K562 (cell line): Measurements from ENCODE around the gene SYNE1. TPM values are rescaled to one million over a fixed set of nuclear protein-coding genes. Genes with fewer than 3 reads are reported as not detected.

Experiments
- ATAC-seq: fragments of 200-7000 bp; cut with Tn5 transposase; 3 replicates; pipeline ENCODE4 v1.9.1; 2020; ENCODE audit warnings: moderate library complexity
- BruUV-seq: library from RNA; stranded (reverse); fragments of 400-500 nt; replicated peaks from 2 replicates; lab custom pipeline; 2021; lab: Mats Ljungman, UMichigan
- CTCF ChIA-PET: fragments of 300-600 bp; formaldehyde crosslinking; extraction: SDS; loops from one replicate; lab custom pipeline; 2021; ENCODE audit warnings: low intra/inter-chr PET ratio; lab: Yijun Ruan, JAX
- POLR2A ChIA-PET: fragments of 300-600, 350-650 bp; sonication (Branson Sonifier 250); formaldehyde crosslinking; extraction: SDS; loops from one replicate; lab custom pipeline; 2021; ENCODE audit warnings: antibody characterized with exemption, inconsistent platforms; lab: Yijun Ruan, JAX
- DNase-seq, 4 experiments: peaks; one replicate each; pipeline versions ENCODE4 v3.0.0 to v3.0.0-alpha.2; 2011 to 2018; ENCODE audit warnings: low spot score in 3 of 4, mixed read lengths in 3 of 4; ENCODE audit errors: extremely low read depth in 1 of 4
- FAIRE-seq: peaks from 2 replicates; lab custom pipeline; 2011; peaks lifted over from hg19 to GRCh38; lab: Jason Lieb, UNC
- H2AFZ ChIP-seq: 2 replicates; pipeline ENCODE4 v1.6.0; 2011; ENCODE audit warnings: low read depth, low read length, control low read depth, inconsistent platforms
- H3K27ac ChIP-seq: fragments of 200-600 bp; 3 replicates; pipeline ENCODE4 v1.8.0; 2011; ENCODE audit warnings: low read depth, mild to moderate bottlenecking, control low read depth, inconsistent platforms, low read length, moderate library complexity, mixed read lengths; ENCODE audit errors: extremely low read depth
- H3K27me3 ChIP-seq, 2 experiments: fragments of 300-600 bp in 1 of 2; 2 replicates in 1 of 2; 3 replicates in 1 of 2; pipeline versions ENCODE4 v1.6.0 to v1.8.0; 2011; ENCODE audit warnings: inconsistent platforms in 2 of 2, low read length in 2 of 2, mild to moderate bottlenecking in 1 of 2, mixed read lengths in 1 of 2, moderate library complexity in 1 of 2; ENCODE audit not compliant: control insufficient read depth in 2 of 2, insufficient read depth in 2 of 2
- H3K36me3 ChIP-seq: fragments of 300-600 bp; 3 replicates; pipeline ENCODE4 v1.8.0; 2011; ENCODE audit warnings: mild to moderate bottlenecking, low read length, inconsistent platforms; ENCODE audit not compliant: control insufficient read depth, insufficient read depth
- H3K4me1 ChIP-seq, 2 experiments: fragments of 200-600 bp in 1 of 2; replicated peaks in 1 of 2; 2 replicates in 1 of 2; 3 replicates in 1 of 2; pipeline versions ENCODE4 v1.5.1 to v1.8.0; 2011; ENCODE audit warnings: inconsistent platforms in 2 of 2, low read length in 2 of 2, mild to moderate bottlenecking in 1 of 2, mixed read lengths in 1 of 2, moderate library complexity in 1 of 2; ENCODE audit not compliant: control insufficient read depth in 2 of 2, insufficient read depth in 2 of 2
- H3K4me2 ChIP-seq: 2 replicates; pipeline ENCODE4 v1.6.1; 2011; ENCODE audit warnings: low read length, control low read depth, inconsistent platforms, mixed read lengths; ENCODE audit not compliant: insufficient read depth
- H3K4me3 ChIP-seq: fragments of 200-600 bp; sonication (generic), shearing (Covaris generic); 2 replicates; pipeline ENCODE4 v1.5.1; 2016; ENCODE audit warnings: control low read depth, inconsistent platforms
- H3K79me2 ChIP-seq: fragments of 200-600 bp; 3 replicates; pipeline ENCODE4 v1.8.0; 2011; ENCODE audit warnings: low read length, inconsistent platforms; ENCODE audit not compliant: control insufficient read depth, insufficient read depth
- H3K9ac ChIP-seq, 2 experiments: 2 replicates each; pipeline versions ENCODE4 v1.6.0 to v1.6.1; 2011; ENCODE audit warnings: low read depth in 2 of 2, low read length in 2 of 2, control low read depth in 1 of 2, inconsistent platforms in 1 of 2, mild to moderate bottlenecking in 1 of 2, mixed read lengths in 1 of 2; ENCODE audit not compliant: insufficient read depth in 1 of 2
- H3K9me1 ChIP-seq: one replicate; pipeline ENCODE4 v1.6.0; 2011; ENCODE audit warnings: inconsistent platforms, mild to moderate bottlenecking, low read length, moderate library complexity; ENCODE audit not compliant: control insufficient read depth, insufficient read depth
- H3K9me3 ChIP-seq: replicated peaks from 2 replicates; pipeline ENCODE4 v1.5.1; 2011; ENCODE audit warnings: low read depth, low read length, inconsistent platforms; ENCODE audit not compliant: control insufficient read depth, insufficient read depth
- H4K20me1 ChIP-seq: replicated peaks from 2 replicates; pipeline ENCODE4 v1.6.1; 2011; ENCODE audit warnings: low read length, inconsistent platforms, mixed read lengths; ENCODE audit not compliant: control insufficient read depth, insufficient read depth
- BRCA1 ChIP-seq, 2 experiments: fragments of 450-650 bp in 1 of 2; sonication (generic) in 1 of 2; formaldehyde crosslinking in 1 of 2; IDR thresholded peaks; 2 replicates each; pipeline versions ENCODE4 v1.5.0 to v1.6.1; 2017 to 2020; ENCODE audit warnings: mild to moderate bottlenecking in 1 of 2, missing genetic modification reagents in 1 of 2
- CXXC5 ChIP-seq: fragments of 250-450 bp; sonication (Bioruptor Pico); IDR thresholded peaks from 2 replicates; pipeline ENCODE4 v1.8.0; 2022; ENCODE audit warnings: inconsistent platforms, mild to moderate bottlenecking, moderate library complexity
- ELF4 ChIP-seq: fragments of 450-650 bp; formaldehyde crosslinking; IDR thresholded peaks from 2 replicates; pipeline ENCODE4 v1.4.0; 2022; ENCODE audit warnings: missing genetic modification characterization
- FOXJ2 ChIP-seq: fragments of 200-800 bp; sonication (Bioruptor generic); IDR thresholded peaks from 2 replicates; pipeline ENCODE4 v1.6.1; 2016; ENCODE audit warnings: missing genetic modification characterization, missing compliant biosample characterization
- FOXM1 ChIP-seq, 2 experiments: fragments of 450-650 bp in 1 of 2; sonication (generic) in 1 of 2; formaldehyde crosslinking in 1 of 2; IDR thresholded peaks; 2 replicates each; pipeline versions ENCODE4 v1.6.1 to v1.9.0; 2017 to 2022; ENCODE audit warnings: low read depth in 2 of 2, mild to moderate bottlenecking in 2 of 2, missing genetic modification reagents in 1 of 2, moderate library complexity in 1 of 2
- HDAC3 ChIP-seq: fragments of 450-650 bp; IDR thresholded peaks from 2 replicates; pipeline ENCODE4 v1.6.1; 2018; ENCODE audit warnings: borderline replicate concordance, mild to moderate bottlenecking, moderate library complexity; ENCODE audit not compliant: partially characterized antibody
- MCM5 ChIP-seq: fragments of 450-650 bp; IDR thresholded peaks from 2 replicates; pipeline ENCODE4 v1.6.1; 2016; ENCODE audit warnings: low read depth
- NCOA6 ChIP-seq: fragments of 450-650 bp; IDR thresholded peaks from 2 replicates; pipeline ENCODE4 v1.6.1; 2017; ENCODE audit warnings: mild to moderate bottlenecking
- POLR3A ChIP-seq: IDR thresholded peaks from 2 replicates; pipeline ENCODE4 v1.6.1; 2011; ENCODE audit warnings: borderline replicate concordance, mild to moderate bottlenecking, moderate library complexity; ENCODE audit not compliant: insufficient read length, insufficient read depth; ENCODE audit errors: extremely low read depth
- SIX5 ChIP-seq, 2 experiments: IDR thresholded peaks; 2 replicates each; pipeline ENCODE4 v1.6.1; 2011; ENCODE audit warnings: low read length in 2 of 2, borderline replicate concordance in 1 of 2, low read depth in 1 of 2, mild to moderate bottlenecking in 1 of 2, moderate library complexity in 1 of 2; ENCODE audit not compliant: insufficient read depth in 1 of 2
- SRF ChIP-seq, 2 experiments: fragments of 250-450, 450-650 bp in 1 of 2; sonication (Bioruptor Pico) in 1 of 2; sonication (generic) in 1 of 2; formaldehyde crosslinking; IDR thresholded peaks; 2 replicates each; pipeline versions ENCODE4 v1.5.0 to v1.5.1; 2020 to 2022; ENCODE audit warnings: mild to moderate bottlenecking in 1 of 2, missing genetic modification reagents in 1 of 2
- ZNF280A ChIP-seq: fragments of 450-650 bp; IDR thresholded peaks from 2 replicates; pipeline ENCODE4 v1.6.1; 2018; ENCODE audit warnings: mild to moderate bottlenecking, low read depth; ENCODE audit not compliant: partially characterized antibody
- ZNF316 ChIP-seq: fragments of 450-650 bp; IDR thresholded peaks from 2 replicates; pipeline ENCODE4 v1.6.1; 2016
- ZNF445 ChIP-seq: fragments of 250-450 bp; sonication (Bioruptor Pico); IDR thresholded peaks from 2 replicates; pipeline ENCODE4 v1.4.0; 2020; ENCODE audit warnings: low read depth, mild to moderate bottlenecking, moderate library complexity
- WGBS: fragments of 100-300 bp; shearing (Covaris generic); methylation state at CpG from one replicate; pipeline ENCODE4 v1.1.6; 2016; ENCODE audit warnings: low coverage, mixed read lengths; ENCODE audit not compliant: insufficient coverage; ENCODE audit errors: missing lambda C conversion rate; 5-methylcytosine and 5-hydroxymethylcytosine counted together
- in situ Hi-C: fragments of 300-500 bp; cut with MboI; formaldehyde crosslinking; loops from 4 replicates; pipeline ENCODE4 v1.15.0; 2018; ENCODE audit warnings: inconsistent platforms, mixed read lengths
- intact Hi-C: fragments of 100-400 bp; cut with micrococcal nuclease; formaldehyde crosslinking; loops from 2 replicates; pipeline ENCODE4 v1.14.2; 2022
- polyA plus RNA-seq, 8 experiments: library from polyadenylated mRNA; depleted of rRNA in 4 of 8; stranded (reverse) in 5 of 8; unstranded in 3 of 8; fragments of >200 nt; fragmentation: Nextera tagmentation in 2 of 8; fragmentation: Illumina TruSeq in 1 of 8; extraction: Ambion mirVana in 2 of 8; extraction: Trizol in 1 of 8; gene quantifications; 2 replicates each; pipeline versions ENCODE4 v1.2.1 to v1.2.3, GENCODE V29; 2011 to 2014; ENCODE audit warnings: inconsistent platforms in 1 of 8, missing spikeins in 1 of 8
- total RNA-seq, 7 experiments: library from RNA; depleted of rRNA in 6 of 7; stranded (reverse); fragments of >200 nt in 6 of 7; fragmentation: Illumina TruSeq in 2 of 7; extraction: Trizol in 2 of 7; gene quantifications; 2 replicates each; pipeline versions ENCODE4 v1.2.1 to v1.2.3, GENCODE V29; 2011 to 2021; ENCODE audit warnings: low replicate concordance in 1 of 7
- TF ChIP-seq, protein P1 (sequence below): fragments of 150-350 bp; conservative IDR thresholded peaks from 2 replicates; pipeline ENCODE4 v1.6.1; 2014; ENCODE audit warnings: low read length

Gene SYNE1
- total and polyA plus RNA-seq, 9 of the 15 experiments (the other 6 are each of a cell fraction or from before 2014, with no cell fraction given) = under 0.01 to 0.42 (median 0.08) TPM; not detected in 1

- no peak for TF ChIP-seq NCOA6
- TF ChIP-seq BRCA1 (IDR thresholded peaks at IDR 0.05) = no peak
- no peak for TF ChIP-seq BRCA1 (CRISPR knock-in tag; IDR thresholded peaks at IDR 0.05)
- TF ChIP-seq CXXC5 (CRISPR knock-in tag) = no peak
- no peak for TF ChIP-seq SIX5 (IDR thresholded peaks at IDR 0.05; ENCODE audit: borderline replicate concordance in 1 of 2, insufficient read depth in 1 of 2, low read depth in 1 of 2, low read length in 2 of 2)
- no peak for TF ChIP-seq HDAC3
- no peak for TF ChIP-seq ZNF280A
These were observed 387.0 kb downstream of the SYNE1 start (continued) for GRCh38 chr6:152250127-152250526.

DNA sequence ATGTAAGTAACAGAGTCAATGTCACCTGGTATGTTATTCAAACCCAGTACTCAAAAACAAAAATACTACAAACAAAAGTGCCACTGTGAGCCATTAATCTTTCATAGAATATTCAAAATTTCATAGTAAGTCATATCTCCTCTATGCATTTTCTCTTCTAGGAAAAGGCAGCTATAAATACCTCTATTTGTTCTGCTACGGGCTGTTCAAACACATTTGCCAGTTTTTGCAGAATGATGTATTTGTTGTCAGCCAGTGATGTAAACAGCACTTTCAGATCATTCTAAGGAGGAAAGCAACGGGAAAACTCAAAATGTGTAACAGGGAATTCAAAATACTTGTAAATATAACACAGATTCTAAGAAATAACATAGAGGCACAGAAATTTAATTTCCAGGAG is 388.2 kb downstream of the SYNE1 start:
- Histone ChIP-seq H3K36me3 (no peaks in the 10 kb centered on the region), H3K4me3 (no peak overlapping the region), H3K4me2 (no peak overlapping the region), H4K20me1 (no peaks in the 10 kb centered on the region), H3K27me3 (peaks cover 0 to 4% of the 10 kb centered on the region in 2 experiments; a peak in 1 of 5 replicates), H3K9me1 (no peaks in the 10 kb centered on the region), H3K9ac (no peak overlapping the region), H3K27ac (no peak overlapping the region), H3K4me1 (no peaks in the 10 kb centered on the region), H3K79me2 (no peaks in the 10 kb centered on the region), H3K9me3 (no peaks in the 10 kb centered on the region), H2AFZ (no peak overlapping the region)
- intact Hi-C loops (no loop called here), in situ Hi-C loops (no loop called here)
- no TSS peak for BruUV-seq
- FAIRE-seq = no peak
- DNase-seq = no peak
- ATAC-seq = no peak
- CTCF ChIA-PET = no interaction called here
- 0% methylated on average over 2 of the region's 2 CpGs for WGBS
- POLR2A ChIA-PET = no interaction called here
- TF ChIP-seq SRF (CRISPR knock-in tag; IDR thresholded peaks at IDR 0.05) (no peak), ZNF445 (CRISPR knock-in tag) (no peak), FOXM1 (IDR thresholded peaks at IDR 0.05; ENCODE audit: low read depth) (no peak), FOXM1 (CRISPR knock-in tag; IDR thresholded peaks at IDR 0.05; ENCODE audit: low read depth) (no peak), POLR3A (no peak), FOXJ2 (tag) (no peak), MCM5 (no peak), ZNF316 (no peak), ELF4 (no peak)
- TF ChIP-seq, protein P1, sequence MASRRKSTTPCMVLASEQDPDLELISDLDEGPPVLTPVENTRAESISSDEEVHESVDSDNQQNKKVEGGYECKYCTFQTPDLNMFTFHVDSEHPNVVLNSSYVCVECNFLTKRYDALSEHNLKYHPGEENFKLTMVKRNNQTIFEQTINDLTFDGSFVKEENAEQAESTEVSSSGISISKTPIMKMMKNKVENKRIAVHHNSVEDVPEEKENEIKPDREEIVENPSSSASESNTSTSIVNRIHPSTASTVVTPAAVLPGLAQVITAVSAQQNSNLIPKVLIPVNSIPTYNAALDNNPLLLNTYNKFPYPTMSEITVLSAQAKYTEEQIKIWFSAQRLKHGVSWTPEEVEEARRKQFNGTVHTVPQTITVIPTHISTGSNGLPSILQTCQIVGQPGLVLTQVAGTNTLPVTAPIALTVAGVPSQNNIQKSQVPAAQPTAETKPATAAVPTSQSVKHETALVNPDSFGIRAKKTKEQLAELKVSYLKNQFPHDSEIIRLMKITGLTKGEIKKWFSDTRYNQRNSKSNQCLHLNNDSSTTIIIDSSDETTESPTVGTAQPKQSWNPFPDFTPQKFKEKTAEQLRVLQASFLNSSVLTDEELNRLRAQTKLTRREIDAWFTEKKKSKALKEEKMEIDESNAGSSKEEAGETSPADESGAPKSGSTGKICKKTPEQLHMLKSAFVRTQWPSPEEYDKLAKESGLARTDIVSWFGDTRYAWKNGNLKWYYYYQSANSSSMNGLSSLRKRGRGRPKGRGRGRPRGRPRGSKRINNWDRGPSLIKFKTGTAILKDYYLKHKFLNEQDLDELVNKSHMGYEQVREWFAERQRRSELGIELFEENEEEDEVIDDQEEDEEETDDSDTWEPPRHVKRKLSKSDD = no peak
